ENCODE data around the gene CCDC171.
"Not testable (repeated sequence)": the region's sequence is repeated elsewhere in the genome, so short reads cannot be mapped to it uniquely, and the experiment has no call there.

Gene CCDC171

GRCh38 chr9:15513335-15513734, 39.5 kb upstream of the CCDC171 start:
- TF ChIP-seq ZFX (IDR thresholded peaks at IDR 0.05; ENCODE audit: borderline replicate concordance), result no peak
- peak; percentile 26 for TF ChIP-seq CTCF (IDR thresholded peaks at IDR 0.05)
- H3K27ac ChIP-seq, result no peak overlapping the region

- TF ChIP-seq CTCF (IDR thresholded peaks at IDR 0.05), result no peak
- TF ChIP-seq ZFX (IDR thresholded peaks at IDR 0.05; ENCODE audit: borderline replicate concordance), result no peak
- no peak overlapping the region for H3K27ac ChIP-seq
Measured at GRCh38 chr9:15519831-15520230, 33.0 kb upstream of the CCDC171 start.

GRCh38 chr9:15521254-15521653, 31.6 kb upstream of the CCDC171 start:
- H3K27ac ChIP-seq, result no peak overlapping the region
- TF ChIP-seq ZFX (IDR thresholded peaks at IDR 0.05; ENCODE audit: borderline replicate concordance) (no peak), CTCF (IDR thresholded peaks at IDR 0.05) (no peak)

- H3K27ac ChIP-seq, result no peak overlapping the region
- TF ChIP-seq CTCF (IDR thresholded peaks at IDR 0.05) (no peak), ZFX (IDR thresholded peaks at IDR 0.05; ENCODE audit: borderline replicate concordance) (no peak)
Measured at GRCh38 chr9:15522130-15522755, 30.6 kb upstream of the CCDC171 start.

GRCh38 chr9:15524845-15525455, 27.9 kb upstream of the CCDC171 start:
- H3K27ac ChIP-seq, result no peak overlapping the region
- no peak for TF ChIP-seq ZFX (IDR thresholded peaks at IDR 0.05; ENCODE audit: borderline replicate concordance)
- no peak for TF ChIP-seq CTCF (IDR thresholded peaks at IDR 0.05)

GRCh38 chr9:15525958-15526357, 26.9 kb upstream of the CCDC171 start:
- TF ChIP-seq CTCF (IDR thresholded peaks at IDR 0.05) (no peak), ZFX (IDR thresholded peaks at IDR 0.05; ENCODE audit: borderline replicate concordance) (no peak)
- no peak overlapping the region for H3K27ac ChIP-seq

- H3K27ac ChIP-seq, result not testable (repeated sequence)
Measured at GRCh38 chr9:15527035-15527434, 25.8 kb upstream of the CCDC171 start.

All from 22Rv1 (cell line).